Measurements from ENCODE around the gene SERPIND1. TPM values are rescaled to one million over a fixed set of nuclear protein-coding genes. Genes with fewer than 3 reads are reported as not detected.

The SERPIND1 gene, protein sequence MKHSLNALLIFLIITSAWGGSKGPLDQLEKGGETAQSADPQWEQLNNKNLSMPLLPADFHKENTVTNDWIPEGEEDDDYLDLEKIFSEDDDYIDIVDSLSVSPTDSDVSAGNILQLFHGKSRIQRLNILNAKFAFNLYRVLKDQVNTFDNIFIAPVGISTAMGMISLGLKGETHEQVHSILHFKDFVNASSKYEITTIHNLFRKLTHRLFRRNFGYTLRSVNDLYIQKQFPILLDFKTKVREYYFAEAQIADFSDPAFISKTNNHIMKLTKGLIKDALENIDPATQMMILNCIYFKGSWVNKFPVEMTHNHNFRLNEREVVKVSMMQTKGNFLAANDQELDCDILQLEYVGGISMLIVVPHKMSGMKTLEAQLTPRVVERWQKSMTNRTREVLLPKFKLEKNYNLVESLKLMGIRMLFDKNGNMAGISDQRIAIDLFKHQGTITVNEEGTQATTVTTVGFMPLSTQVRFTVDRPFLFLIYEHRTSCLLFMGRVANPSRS
- under 1 TPM in 2 of 4 donors, not detected in 2; 0.38 to 0.42 TPM for total RNA-seq

DNA sequence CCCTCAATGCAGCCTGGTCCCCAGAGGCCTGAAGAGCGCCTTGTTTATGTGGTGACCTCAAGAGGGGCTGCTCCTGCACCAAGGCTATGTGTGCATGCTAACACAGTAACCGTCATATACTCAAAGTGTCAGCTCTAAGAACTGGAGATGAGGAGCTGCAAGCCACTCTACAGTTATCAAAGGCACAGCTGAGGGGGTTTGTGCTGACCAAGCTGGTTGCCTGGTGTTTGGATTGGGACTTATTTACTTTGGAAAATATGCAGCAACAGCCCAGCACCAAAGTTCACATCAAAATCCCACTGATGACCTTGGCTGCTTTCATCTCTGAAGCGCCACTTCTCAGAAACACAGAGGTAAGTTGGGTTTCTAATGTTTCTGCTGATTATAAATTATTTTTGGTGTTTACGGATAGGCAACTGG is at the start of gene SERPIND1:
SERPIND1 (plus strand) TSS at position 321 of the 420 bp plus-strand sequence. CDS start 5,200 bp downstream, outside the sequence.
- 96 to 98% methylated on average over 4 of the region's 4 CpGs for WGBS, 2 donors
- no peak for DNase-seq
- Histone ChIP-seq H3K27ac (no peak within 1 kb of the TSS), H3K27me3 (no peaks in the 10 kb centered on the region), H3K4me1 (peaks cover 5 to 21% (median 8%) of the 10 kb centered on the region in 3 donors), H3K4me3 (no peak within 1 kb of the TSS), H3K36me3 (peaks cover 0 to 28% (median 0%) of the 10 kb centered on the region in 3 donors), H3K9me3 (no peaks in the 10 kb centered on the region)
- intact Hi-C loops (cut with DNase I) = no loop called here
- TF ChIP-seq, protein P1, sequence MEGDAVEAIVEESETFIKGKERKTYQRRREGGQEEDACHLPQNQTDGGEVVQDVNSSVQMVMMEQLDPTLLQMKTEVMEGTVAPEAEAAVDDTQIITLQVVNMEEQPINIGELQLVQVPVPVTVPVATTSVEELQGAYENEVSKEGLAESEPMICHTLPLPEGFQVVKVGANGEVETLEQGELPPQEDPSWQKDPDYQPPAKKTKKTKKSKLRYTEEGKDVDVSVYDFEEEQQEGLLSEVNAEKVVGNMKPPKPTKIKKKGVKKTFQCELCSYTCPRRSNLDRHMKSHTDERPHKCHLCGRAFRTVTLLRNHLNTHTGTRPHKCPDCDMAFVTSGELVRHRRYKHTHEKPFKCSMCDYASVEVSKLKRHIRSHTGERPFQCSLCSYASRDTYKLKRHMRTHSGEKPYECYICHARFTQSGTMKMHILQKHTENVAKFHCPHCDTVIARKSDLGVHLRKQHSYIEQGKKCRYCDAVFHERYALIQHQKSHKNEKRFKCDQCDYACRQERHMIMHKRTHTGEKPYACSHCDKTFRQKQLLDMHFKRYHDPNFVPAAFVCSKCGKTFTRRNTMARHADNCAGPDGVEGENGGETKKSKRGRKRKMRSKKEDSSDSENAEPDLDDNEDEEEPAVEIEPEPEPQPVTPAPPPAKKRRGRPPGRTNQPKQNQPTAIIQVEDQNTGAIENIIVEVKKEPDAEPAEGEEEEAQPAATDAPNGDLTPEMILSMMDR (IDR thresholded peaks at IDR 0.05) = no peak
- no peak for TF ChIP-seq POLR2A (IDR thresholded peaks at IDR 0.05)

DNA sequence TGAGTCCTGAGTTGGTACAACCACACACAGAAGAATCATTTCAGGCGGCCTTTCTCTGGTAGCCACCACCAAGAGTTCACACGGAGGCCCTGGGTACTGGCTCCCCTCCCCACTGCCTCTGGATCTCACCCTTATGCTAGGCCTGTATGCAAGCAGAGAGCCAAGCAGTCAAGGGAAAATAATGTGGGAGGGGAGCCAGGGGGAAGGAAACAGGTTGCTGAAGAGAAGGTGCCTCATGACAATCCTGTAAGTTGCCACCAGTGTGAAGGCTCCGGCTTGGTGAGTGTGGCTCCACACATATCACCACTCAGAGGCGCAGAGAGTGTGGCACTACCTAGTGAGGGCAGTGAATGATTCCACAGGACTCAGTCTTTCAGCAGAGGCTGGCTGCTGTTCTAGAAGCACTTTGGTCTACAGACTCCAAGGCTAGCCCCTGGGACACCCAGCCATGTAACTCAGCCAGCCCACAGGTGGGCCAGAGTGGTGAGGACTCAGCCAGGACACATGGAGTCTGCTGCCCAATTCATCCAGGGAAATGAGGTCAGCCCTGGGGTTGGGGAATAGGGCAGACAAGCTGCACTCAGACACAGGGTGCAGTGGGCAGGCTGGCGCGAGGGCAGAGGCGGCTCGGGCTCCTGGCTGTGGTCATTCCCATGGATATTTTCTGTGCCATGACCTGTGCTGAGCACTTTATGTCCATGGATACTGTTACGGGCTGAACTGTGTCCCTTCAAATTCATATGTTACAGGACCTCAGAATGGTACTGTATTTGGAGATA is 49.0 kb upstream of the SERPIND1 start:
- Histone ChIP-seq H3K4me1 (no peaks in the 10 kb centered on the region), H3K27me3 (no peaks in the 10 kb centered on the region), H3K27ac (no peak overlapping the region), H3K36me3 (peaks cover 11 to 78% (median 25%) of the 10 kb centered on the region in 3 donors), H3K9me3 (no peaks in the 10 kb centered on the region), H3K4me3 (no peak overlapping the region)
- no peak for TF ChIP-seq POLR2A (IDR thresholded peaks at IDR 0.05)
- TF ChIP-seq, protein P1 (IDR thresholded peaks at IDR 0.05) = no peak
- intact Hi-C loops (cut with DNase I) = no loop called here
- DNase-seq = no peak
- 97 to 98% methylated on average over 5 to 9 of the region's 9 CpGs for WGBS, 2 donors

DNA sequence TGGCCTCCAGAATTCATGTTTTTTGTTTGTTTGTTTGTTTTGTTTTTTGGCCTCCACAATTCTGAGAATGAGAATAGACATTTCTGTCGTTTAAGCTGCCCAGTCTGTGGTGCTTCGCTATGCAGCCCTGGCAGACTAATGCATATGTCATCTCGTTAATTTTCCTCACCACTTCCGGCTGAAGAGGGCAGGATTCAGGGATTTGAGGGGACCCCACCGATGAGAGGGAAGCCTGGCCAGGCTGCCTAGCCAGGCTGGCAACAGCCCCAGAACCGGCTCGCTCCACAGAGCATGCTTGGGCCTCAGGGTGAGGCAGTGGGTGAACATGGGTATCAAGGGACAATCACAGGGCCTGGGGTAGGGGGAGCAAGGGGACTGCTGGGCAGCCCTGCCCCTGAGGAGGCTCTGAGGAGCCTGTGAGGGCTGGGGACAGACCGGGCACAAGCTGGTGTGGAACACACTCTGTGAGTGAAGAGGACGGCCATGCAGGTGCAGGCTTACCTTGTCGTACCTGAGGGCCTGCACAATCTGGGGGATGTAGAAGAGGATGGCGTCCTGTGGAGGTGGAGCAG is 47.8 kb upstream of the SERPIND1 start:
- WGBS, 2 donors = 77 to 88% methylated on average over 5 to 8 of the region's 11 CpGs
- Histone ChIP-seq H3K4me1 (no peaks in the 10 kb centered on the region), H3K27me3 (no peaks in the 10 kb centered on the region), H3K9me3 (no peaks in the 10 kb centered on the region), H3K4me3 (no peak overlapping the region), H3K27ac (no peak overlapping the region), H3K36me3 (peaks cover 11 to 84% (median 23%) of the 10 kb centered on the region in 3 donors)
- TF ChIP-seq, protein P1 (IDR thresholded peaks at IDR 0.05) = no peak
- no peak for TF ChIP-seq POLR2A (IDR thresholded peaks at IDR 0.05)
- DNase-seq = no peak
- intact Hi-C loops (cut with DNase I) = no loop called here

DNA sequence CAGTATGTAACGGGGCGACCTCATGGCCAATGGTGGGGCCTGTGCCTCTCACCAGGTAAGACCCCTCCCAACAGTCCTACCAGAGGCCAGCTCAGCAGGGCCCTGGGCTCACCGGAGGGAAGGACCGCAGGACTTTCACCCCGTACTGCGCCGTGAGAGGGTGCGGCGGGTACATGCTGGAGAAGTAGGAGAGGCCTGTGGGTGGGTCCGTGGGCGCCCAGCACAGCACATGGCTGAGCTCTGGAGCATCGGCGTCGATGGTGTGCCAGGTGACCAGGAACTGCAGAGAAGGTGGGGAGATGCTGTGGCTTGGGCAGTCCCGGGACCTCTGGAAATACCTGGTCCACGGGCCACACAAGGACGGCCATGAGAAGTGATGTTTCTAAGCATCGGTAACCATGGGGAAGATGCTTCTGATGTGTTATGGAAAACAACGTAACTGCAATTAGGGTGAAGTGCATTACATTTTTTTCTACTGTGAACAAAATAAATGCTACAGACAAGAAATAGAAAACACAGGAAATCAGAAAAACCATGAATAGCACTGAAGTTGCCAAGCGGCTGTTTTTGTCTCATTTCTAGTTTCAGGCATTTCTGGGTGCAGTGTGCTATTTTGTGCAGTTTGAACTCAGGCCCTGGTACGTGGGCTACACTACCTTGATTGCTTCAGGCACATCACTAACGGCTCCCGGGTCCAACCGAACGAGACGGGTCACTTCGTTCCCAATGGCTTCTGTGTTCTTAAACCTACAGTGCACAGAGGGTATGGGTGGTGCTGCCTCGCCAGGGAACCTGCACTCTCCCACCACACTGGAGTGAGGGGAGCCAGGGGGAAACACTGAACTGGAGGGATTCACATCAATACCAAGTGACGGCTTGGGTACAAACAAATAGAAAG is 46.5 kb upstream of the SERPIND1 start:
- peaks cover 11 to 81% (median 20%) of the 10 kb centered on the region in 3 donors for H3K36me3 ChIP-seq

More for the DNA sequence above, 46.5 kb upstream of the SERPIND1 start:
- Histone ChIP-seq H3K4me3 (no peak overlapping the region), H3K27me3 (no peaks in the 10 kb centered on the region), H3K27ac (no peak overlapping the region), H3K4me1 (no peaks in the 10 kb centered on the region), H3K9me3 (no peaks in the 10 kb centered on the region)
- no peak for DNase-seq
- intact Hi-C loops (cut with DNase I) = no loop called here
- WGBS, 2 donors = 86 to 89% methylated on average over 20 to 29 of the region's 29 CpGs
- no peak for TF ChIP-seq POLR2A (IDR thresholded peaks at IDR 0.05)
- TF ChIP-seq, protein P1 (IDR thresholded peaks at IDR 0.05) = no peak

Measured in esophagus squamous epithelium (tissue), 5 donors.